Measurements from ENCODE around the gene SURF6. TPM values are rescaled to one million over a fixed set of nuclear protein-coding genes. Genes with fewer than 3 reads are reported as not detected.
"Not testable (repeated sequence)": the region's sequence is repeated elsewhere in the genome, so short reads cannot be mapped to it uniquely, and the experiment has no call there.

The SURF6 gene
- polyA plus RNA-seq, 1 experiment, result 6.2 TPM

DNA sequence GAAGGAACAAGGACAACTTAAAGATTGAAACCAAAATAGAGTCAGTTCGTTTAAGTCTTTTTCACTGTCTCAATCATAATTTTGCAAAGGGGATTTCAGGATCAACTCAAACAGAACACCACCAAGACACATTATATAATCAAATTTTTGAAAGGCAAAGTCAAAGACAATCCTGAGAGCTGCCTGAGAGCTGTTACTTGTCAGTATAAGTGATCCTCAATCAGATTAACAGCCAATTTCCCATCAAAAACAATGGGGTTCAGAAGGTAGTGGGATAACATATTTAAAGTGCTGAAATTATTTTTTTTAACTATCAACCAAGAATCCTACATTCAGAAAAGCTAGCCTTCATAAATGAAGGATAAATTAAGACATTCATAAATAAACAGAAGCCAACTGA lies 41.7 kb downstream of the SURF6 start:
- CTCF ChIA-PET, result no interaction called here
- TF ChIP-seq, protein P1, sequence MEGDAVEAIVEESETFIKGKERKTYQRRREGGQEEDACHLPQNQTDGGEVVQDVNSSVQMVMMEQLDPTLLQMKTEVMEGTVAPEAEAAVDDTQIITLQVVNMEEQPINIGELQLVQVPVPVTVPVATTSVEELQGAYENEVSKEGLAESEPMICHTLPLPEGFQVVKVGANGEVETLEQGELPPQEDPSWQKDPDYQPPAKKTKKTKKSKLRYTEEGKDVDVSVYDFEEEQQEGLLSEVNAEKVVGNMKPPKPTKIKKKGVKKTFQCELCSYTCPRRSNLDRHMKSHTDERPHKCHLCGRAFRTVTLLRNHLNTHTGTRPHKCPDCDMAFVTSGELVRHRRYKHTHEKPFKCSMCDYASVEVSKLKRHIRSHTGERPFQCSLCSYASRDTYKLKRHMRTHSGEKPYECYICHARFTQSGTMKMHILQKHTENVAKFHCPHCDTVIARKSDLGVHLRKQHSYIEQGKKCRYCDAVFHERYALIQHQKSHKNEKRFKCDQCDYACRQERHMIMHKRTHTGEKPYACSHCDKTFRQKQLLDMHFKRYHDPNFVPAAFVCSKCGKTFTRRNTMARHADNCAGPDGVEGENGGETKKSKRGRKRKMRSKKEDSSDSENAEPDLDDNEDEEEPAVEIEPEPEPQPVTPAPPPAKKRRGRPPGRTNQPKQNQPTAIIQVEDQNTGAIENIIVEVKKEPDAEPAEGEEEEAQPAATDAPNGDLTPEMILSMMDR (IDR thresholded peaks at IDR 0.05; ENCODE audit: low read depth, low read length), result no peak
- no peak overlapping the region for H3K4me3 ChIP-seq (ENCODE audit: low read depth, low read length)
- H3K27ac ChIP-seq (ENCODE audit: low read depth, low read length), result no peak overlapping the region
- POLR2A ChIA-PET, result no interaction called here
- H3K9me3 ChIP-seq (ENCODE audit: control insufficient read depth, insufficient read depth, low read length), result peaks cover 8% of the 10 kb centered on the region; the same call in 1 of the 2 replicates
- no peak for DNase-seq (ENCODE audit: low read depth, low spot score)
- H3K27me3 ChIP-seq (ENCODE audit: control insufficient read depth, insufficient read depth, low read length), result peaks cover 8% of the 10 kb centered on the region

- no peak for DNase-seq (ENCODE audit: low read depth, low spot score)
- H3K27me3 ChIP-seq (ENCODE audit: control insufficient read depth, insufficient read depth, low read length), result peaks cover 8% of the 10 kb centered on the region
- peaks cover 10% of the 10 kb centered on the region for H3K9me3 ChIP-seq (ENCODE audit: control insufficient read depth, insufficient read depth, low read length)
- ChIA-PET CTCF (no interaction called here), POLR2A (no interaction called here)
- no peak overlapping the region for H3K4me3 ChIP-seq (ENCODE audit: low read depth, low read length)
- H3K27ac ChIP-seq (ENCODE audit: low read depth, low read length), result no peak overlapping the region
- TF ChIP-seq, protein P1 (IDR thresholded peaks at IDR 0.05; ENCODE audit: low read depth, low read length), result no peak
Observed at GRCh38 chr9:133290751-133291302, 45.2 kb downstream of the SURF6 start.

GRCh38 chr9:133286523-133286922 lies 49.5 kb downstream of the SURF6 start:
- DNase-seq (ENCODE audit: low read depth, low spot score), result no peak
- POLR2A ChIA-PET, result interaction anchor here (0.6 kb wide), 1 partner anchor 41 kb away, joined by 5 read pairs; no protein-coding TSS in a partner anchor
- H3K9me3 ChIP-seq (ENCODE audit: control insufficient read depth, insufficient read depth, low read length), result peaks cover 10% of the 10 kb centered on the region
- TF ChIP-seq, protein P1 (IDR thresholded peaks at IDR 0.05; ENCODE audit: low read depth, low read length), result no peak
- no peak overlapping the region for H3K4me3 ChIP-seq (ENCODE audit: low read depth, low read length)
- H3K27ac ChIP-seq (ENCODE audit: low read depth, low read length), result no peak overlapping the region
- CTCF ChIA-PET, result no interaction called here
- H3K27me3 ChIP-seq (ENCODE audit: control insufficient read depth, insufficient read depth, low read length), result peaks cover 2% of the 10 kb centered on the region

- TF ChIP-seq, protein P1 (IDR thresholded peaks at IDR 0.05; ENCODE audit: low read depth, low read length), result no peak
- Histone ChIP-seq H3K9me3 (ENCODE audit: control insufficient read depth, insufficient read depth, low read length) (peaks cover 5% of the 10 kb centered on the region; the same call in 1 of the 2 replicates), H3K27me3 (ENCODE audit: control insufficient read depth, insufficient read depth, low read length) (peaks cover 10% of the 10 kb centered on the region), H3K4me3 (ENCODE audit: low read depth, low read length) (no peak overlapping the region), H3K27ac (ENCODE audit: low read depth, low read length) (no peak overlapping the region)
- DNase-seq (ENCODE audit: low read depth, low spot score), result no peak
- POLR2A ChIA-PET, result no interaction called here
- CTCF ChIA-PET, result no interaction called here
Observed at GRCh38 chr9:133285252-133285775, 50.7 kb downstream of the SURF6 start.

GRCh38 chr9:133284362-133284761 lies 51.6 kb downstream of the SURF6 start:
- H3K27ac ChIP-seq (ENCODE audit: low read depth, low read length), result no peak overlapping the region
- ChIA-PET POLR2A (no interaction called here), CTCF (no interaction called here)
- TF ChIP-seq, protein P1 (IDR thresholded peaks at IDR 0.05; ENCODE audit: low read depth, low read length), result no peak
- peaks cover 3% of the 10 kb centered on the region; the same call in 1 of the 2 replicates for H3K9me3 ChIP-seq (ENCODE audit: control insufficient read depth, insufficient read depth, low read length)
- peaks cover 18% of the 10 kb centered on the region for H3K27me3 ChIP-seq (ENCODE audit: control insufficient read depth, insufficient read depth, low read length)
- no peak for DNase-seq (ENCODE audit: low read depth, low spot score)
- H3K4me3 ChIP-seq (ENCODE audit: low read depth, low read length), result no peak overlapping the region

GRCh38 chr9:133283255-133284032 lies 52.5 kb downstream of the SURF6 start:
- DNase-seq (ENCODE audit: low read depth, low spot score); H3K27ac ChIP-seq (ENCODE audit: low read depth, low read length); POLR2A ChIA-PET; H3K4me3 ChIP-seq (ENCODE audit: low read depth, low read length); CTCF ChIA-PET; H3K9me3 ChIP-seq (ENCODE audit: control insufficient read depth, insufficient read depth, low read length): not testable (repeated sequence)
- H3K27me3 ChIP-seq (ENCODE audit: control insufficient read depth, insufficient read depth, low read length), result peaks cover 21% of the 10 kb centered on the region

All from AG04450 (cell line).